Measurements from ENCODE around the gene UNC93A.
"Not testable (repeated sequence)": the region's sequence is repeated elsewhere in the genome, so short reads cannot be mapped to it uniquely, and the experiment has no call there.

The UNC93A gene

DNA sequence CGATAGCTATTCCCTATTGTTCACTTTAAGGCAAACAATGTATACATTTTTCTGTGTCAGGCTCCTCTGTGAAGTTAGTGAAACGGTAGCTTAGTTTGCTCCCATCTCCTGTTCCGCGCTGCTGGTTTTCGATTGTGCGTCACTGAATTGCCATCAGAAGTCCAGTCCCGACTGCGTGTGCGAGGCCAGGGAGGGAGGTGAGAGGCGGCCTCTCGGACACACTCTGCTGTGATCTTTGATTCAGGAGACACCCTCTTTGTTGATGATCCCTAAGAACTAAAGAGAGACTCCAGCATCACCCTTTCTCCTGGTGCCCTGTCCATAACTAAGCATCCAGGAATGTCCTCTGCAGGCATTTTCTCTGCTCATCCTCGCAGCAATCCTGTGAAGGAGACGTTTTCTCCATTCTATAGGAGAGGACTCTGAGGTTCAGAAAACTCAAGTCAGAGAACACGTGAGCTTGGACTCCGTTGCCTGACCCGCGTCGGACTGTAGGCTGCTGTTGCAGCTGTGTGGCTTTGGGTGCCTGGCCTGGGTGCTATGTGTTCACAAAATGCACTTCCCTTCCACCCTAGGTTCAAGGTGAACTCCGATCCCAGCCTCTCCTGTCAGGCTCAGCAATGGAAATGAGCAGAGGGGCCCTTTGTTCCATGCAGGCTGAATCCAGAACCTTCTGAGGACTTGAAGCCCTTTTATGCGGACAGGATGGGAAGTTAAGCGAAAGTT, 24.1 kb upstream of the UNC93A start:
- Histone ChIP-seq H3K36me3 (ENCODE audit: control insufficient read depth, insufficient read depth, low read length) (no peaks in the 10 kb centered on the region), H3K4me3 (replicated peaks; ENCODE audit: low read depth, low read length) (no peak overlapping the region), H3K27me3 (replicated peaks; ENCODE audit: control insufficient read depth, insufficient read depth, low read length) (no peaks in the 10 kb centered on the region; the same call in 1 of the 2 replicates)
- TF ChIP-seq, protein P1, sequence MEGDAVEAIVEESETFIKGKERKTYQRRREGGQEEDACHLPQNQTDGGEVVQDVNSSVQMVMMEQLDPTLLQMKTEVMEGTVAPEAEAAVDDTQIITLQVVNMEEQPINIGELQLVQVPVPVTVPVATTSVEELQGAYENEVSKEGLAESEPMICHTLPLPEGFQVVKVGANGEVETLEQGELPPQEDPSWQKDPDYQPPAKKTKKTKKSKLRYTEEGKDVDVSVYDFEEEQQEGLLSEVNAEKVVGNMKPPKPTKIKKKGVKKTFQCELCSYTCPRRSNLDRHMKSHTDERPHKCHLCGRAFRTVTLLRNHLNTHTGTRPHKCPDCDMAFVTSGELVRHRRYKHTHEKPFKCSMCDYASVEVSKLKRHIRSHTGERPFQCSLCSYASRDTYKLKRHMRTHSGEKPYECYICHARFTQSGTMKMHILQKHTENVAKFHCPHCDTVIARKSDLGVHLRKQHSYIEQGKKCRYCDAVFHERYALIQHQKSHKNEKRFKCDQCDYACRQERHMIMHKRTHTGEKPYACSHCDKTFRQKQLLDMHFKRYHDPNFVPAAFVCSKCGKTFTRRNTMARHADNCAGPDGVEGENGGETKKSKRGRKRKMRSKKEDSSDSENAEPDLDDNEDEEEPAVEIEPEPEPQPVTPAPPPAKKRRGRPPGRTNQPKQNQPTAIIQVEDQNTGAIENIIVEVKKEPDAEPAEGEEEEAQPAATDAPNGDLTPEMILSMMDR (IDR thresholded peaks at IDR 0.05; ENCODE audit: insufficient read depth, low read length, poor library complexity, severe bottlenecking): no peak
- no peak for DNase-seq (ENCODE audit: extremely low read depth, insufficient read length)

GRCh38 chr6:167267556-167267898, 23.6 kb upstream of the UNC93A start:
- not testable (repeated sequence) for H3K36me3 ChIP-seq (ENCODE audit: control insufficient read depth, insufficient read depth, low read length); H3K4me3 ChIP-seq (replicated peaks; ENCODE audit: low read depth, low read length); H3K27me3 ChIP-seq (replicated peaks; ENCODE audit: control insufficient read depth, insufficient read depth, low read length); DNase-seq (ENCODE audit: extremely low read depth, insufficient read length)

DNA sequence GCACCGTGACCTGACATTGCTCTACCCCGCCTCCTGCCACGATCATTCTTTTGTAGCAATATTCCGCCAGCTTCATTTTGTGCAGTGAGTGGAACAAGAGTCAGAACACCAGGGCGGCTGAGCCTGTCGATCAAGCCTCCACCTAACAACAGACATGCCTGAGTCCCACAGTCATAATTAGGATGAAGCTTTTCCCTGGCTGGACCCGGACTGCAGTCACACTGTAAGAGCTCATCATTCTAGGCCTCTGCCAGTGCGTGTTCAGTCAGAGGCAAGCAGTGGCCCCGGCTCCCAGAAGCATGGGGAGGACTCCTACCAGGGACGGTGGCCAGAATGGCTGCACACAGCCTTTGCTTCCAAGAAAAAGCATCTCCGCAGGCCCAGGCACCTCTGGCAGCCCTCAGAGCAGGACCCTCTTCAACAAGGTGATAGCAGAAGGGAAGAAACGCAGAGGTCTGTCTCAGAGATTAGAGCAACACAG, 23.2 kb upstream of the UNC93A start:
- no peaks in the 10 kb centered on the region; the same call in 1 of the 2 replicates for H3K27me3 ChIP-seq (replicated peaks; ENCODE audit: control insufficient read depth, insufficient read depth, low read length)
- TF ChIP-seq, protein P1 (IDR thresholded peaks at IDR 0.05; ENCODE audit: insufficient read depth, low read length, poor library complexity, severe bottlenecking): no peak

GRCh38 chr6:167268683-167269280, 22.3 kb upstream of the UNC93A start:
- no peak overlapping the region for H3K4me3 ChIP-seq (replicated peaks; ENCODE audit: low read depth, low read length)
- no peaks in the 10 kb centered on the region; the same call in 1 of the 2 replicates for H3K27me3 ChIP-seq (replicated peaks; ENCODE audit: control insufficient read depth, insufficient read depth, low read length)
- DNase-seq (ENCODE audit: extremely low read depth, insufficient read length): no peak
- TF ChIP-seq, protein P1 (IDR thresholded peaks at IDR 0.05; ENCODE audit: insufficient read depth, low read length, poor library complexity, severe bottlenecking): no peak
- H3K36me3 ChIP-seq (ENCODE audit: control insufficient read depth, insufficient read depth, low read length): no peaks in the 10 kb centered on the region

More for the DNA sequence above, 23.2 kb upstream of the UNC93A start:
- Histone ChIP-seq H3K36me3 (ENCODE audit: control insufficient read depth, insufficient read depth, low read length) (no peaks in the 10 kb centered on the region), H3K4me3 (replicated peaks; ENCODE audit: low read depth, low read length) (no peak overlapping the region)
- DNase-seq (ENCODE audit: extremely low read depth, insufficient read length): no peak

DNA sequence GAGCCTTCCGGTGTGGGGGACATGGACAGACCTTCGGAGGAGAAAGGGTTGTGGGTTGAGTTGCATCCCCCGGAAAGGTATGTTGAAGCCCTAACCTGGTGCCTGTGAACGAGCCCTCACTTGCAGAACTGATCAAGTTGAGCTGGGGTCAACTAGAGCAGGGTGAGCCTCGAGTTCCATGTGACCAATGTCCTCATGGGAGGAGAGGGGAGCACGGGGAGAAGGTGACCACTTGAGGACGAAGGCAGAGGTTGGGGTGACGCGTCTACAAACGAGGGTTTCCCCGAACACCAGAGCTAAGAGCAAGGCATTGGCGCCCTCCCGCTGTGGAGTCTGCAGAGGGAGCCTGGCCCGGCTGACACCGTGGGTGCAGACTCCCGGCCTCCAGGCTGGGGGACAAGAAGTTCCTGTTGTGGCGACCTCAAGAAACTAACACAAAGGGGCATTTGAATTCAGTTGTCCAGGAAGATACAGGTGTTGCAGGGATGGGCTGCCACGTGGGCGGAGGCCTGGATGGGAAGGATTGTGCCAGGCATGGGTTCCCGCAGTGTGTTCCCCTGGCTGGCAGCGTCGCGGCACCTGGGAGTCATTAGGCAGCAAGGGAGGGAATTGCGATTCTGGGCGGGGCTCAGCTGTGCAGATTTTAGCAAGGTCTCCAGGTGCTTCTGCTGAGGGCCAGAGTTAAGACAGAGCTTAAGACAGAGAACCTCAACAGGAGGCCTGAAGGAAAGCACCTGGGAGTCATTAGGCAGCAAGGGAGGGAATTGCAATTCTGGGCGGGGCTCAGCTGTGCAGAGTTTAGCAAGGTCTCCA, 20.4 kb upstream of the UNC93A start:
- Histone ChIP-seq H3K4me3 (replicated peaks; ENCODE audit: low read depth, low read length) (no peak overlapping the region), H3K36me3 (ENCODE audit: control insufficient read depth, insufficient read depth, low read length) (no peaks in the 10 kb centered on the region), H3K27me3 (replicated peaks; ENCODE audit: control insufficient read depth, insufficient read depth, low read length) (peaks cover 3% of the 10 kb centered on the region)
- no peak for DNase-seq (ENCODE audit: extremely low read depth, insufficient read length)
- TF ChIP-seq, protein P1 (IDR thresholded peaks at IDR 0.05; ENCODE audit: insufficient read depth, low read length, poor library complexity, severe bottlenecking): no peak

DNA sequence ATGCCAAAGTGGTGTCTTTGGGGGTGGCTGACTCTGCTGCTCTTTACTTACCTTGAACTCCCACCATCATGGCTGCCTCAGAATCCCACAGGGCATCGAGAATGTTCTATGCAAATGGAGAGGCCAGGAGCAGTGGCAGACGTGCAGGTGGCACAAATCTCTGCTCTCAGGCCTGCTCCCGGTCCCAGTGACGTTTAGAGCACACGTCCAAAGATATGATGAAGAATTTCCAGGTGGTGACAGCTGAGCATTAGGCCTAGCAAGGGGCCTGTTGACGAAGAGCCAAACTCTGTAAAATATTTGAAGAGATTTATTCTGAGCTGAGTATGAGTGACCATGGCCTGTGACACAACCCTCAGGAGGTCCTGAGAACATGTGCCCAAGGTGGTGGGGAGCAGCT, 19.0 kb upstream of the UNC93A start:
- Histone ChIP-seq H3K36me3 (ENCODE audit: control insufficient read depth, insufficient read depth, low read length) (no peaks in the 10 kb centered on the region), H3K4me3 (replicated peaks; ENCODE audit: low read depth, low read length) (no peak overlapping the region), H3K27me3 (replicated peaks; ENCODE audit: control insufficient read depth, insufficient read depth, low read length) (peaks cover 3% of the 10 kb centered on the region)
- no peak for DNase-seq (ENCODE audit: extremely low read depth, insufficient read length)
- TF ChIP-seq, protein P1 (IDR thresholded peaks at IDR 0.05; ENCODE audit: insufficient read depth, low read length, poor library complexity, severe bottlenecking): no peak
